NK-92 (cell line): ENCODE data around the gene PRPH.
"Not testable (repeated sequence)": the region's sequence is repeated elsewhere in the genome, so short reads cannot be mapped to it uniquely, and the experiment has no call there.

ENCODE experiments used
- DNase-seq: peaks from one replicate; lab custom pipeline; 2025; ENCODE audit not compliant: unreplicated experiment; lab: John Stamatoyannopoulos, UW

The PRPH gene

DNA sequence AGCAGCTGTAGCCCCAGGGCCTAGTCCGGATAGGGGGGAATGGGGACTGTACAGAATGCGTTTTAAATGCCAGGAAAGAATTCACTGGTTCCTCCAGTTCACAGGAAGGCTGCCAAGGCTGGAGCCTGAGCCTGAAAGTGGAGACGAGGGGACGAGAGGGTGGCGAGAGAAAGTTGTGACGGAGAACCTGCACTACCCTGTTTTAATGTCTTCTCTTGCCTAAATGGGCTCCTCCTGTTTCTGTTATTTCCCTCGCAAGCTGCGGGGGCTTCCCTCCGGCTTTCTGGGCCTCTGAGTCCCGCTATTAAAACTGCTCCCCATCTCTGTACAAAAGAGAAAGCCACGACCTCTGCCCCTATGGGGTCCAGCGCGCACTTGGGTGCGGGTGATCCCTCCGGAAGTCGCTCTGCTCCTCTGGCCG, 37.5 kb downstream of the PRPH start:
- no peak for DNase-seq

DNA sequence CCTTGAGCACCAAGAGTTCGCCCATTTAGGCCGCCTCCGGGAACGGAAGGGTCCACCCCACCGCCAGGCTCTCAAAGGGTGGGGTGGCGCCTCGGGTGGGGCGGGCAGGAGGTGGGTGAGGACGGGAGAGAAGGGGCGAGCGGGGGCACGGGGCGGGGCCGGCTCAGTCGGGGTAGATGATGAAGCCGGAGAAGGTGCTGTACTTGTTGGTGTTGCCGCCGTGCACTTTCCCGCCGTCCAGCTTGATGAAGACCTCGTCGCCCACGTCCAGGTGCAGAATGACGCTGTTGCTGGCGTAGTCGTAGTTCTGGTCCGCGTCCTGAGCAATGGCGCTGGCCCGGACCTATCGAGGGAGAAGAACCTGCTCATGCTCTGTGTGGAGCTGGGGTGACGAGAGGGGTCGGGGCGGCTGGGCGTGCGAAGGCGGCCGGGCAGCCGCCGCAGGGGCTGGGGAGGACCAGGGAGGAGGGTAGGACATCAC, 38.0 kb downstream of the PRPH start:
- no peak for DNase-seq

DNA sequence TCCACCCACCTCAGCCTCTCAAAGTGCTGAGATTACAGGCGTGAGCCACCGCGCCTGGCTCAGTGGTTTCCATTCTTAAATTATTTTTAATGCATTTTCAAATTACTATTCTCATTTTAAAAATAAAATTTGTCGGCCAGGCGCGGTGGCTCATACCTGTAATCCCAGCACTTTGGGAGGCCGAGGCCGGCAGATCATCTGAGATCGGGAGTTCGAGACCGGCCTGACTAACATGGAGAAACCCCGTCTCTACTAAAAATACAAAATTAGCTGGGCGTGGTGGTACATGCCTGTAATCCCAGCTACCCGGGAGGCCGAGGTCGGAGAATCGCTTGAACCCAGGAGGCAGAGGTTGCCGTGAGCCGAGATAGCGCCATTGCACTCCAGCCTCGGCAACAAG, 38.8 kb downstream of the PRPH start:
- DNase-seq = not testable (repeated sequence)

DNA sequence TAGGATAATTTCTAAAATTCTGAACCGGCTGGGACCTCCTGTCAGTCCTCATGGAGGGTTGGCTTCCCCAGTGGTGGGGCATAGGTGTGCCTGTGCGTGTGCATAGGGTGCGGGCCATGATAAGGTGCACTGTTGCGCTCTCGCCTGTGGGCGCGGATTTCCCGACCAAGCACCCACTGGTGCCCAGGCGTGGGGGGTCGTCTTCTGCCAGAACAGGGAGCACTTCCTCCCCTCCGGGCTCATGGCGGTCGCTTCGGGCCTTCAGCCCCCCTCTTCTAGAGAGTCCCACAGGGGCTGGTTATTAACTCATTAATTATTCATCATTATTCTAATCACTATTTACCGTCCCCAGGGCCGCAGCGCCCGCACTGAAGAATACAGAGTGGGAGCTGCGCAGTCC, 39.3 kb downstream of the PRPH start:
- DNase-seq = no peak

DNA sequence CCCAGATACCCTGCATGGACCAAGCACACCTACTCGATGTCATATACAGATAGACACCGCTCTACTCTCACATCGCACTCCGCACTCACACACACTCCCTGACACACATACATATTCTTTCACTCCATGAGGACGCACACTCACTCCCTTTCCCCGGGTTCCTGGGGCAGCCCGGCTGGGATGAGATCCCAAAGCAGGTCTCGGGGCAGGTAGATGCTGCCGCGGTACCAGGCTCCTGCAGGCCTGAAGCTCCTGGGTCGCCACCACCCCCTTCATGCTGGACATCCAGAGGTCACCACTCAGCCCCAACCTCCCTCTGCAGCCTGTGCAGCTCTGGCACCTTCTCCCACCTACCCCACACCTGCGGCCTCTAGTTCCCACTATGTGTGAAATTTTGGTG, 39.7 kb downstream of the PRPH start:
- no peak for DNase-seq

DNA sequence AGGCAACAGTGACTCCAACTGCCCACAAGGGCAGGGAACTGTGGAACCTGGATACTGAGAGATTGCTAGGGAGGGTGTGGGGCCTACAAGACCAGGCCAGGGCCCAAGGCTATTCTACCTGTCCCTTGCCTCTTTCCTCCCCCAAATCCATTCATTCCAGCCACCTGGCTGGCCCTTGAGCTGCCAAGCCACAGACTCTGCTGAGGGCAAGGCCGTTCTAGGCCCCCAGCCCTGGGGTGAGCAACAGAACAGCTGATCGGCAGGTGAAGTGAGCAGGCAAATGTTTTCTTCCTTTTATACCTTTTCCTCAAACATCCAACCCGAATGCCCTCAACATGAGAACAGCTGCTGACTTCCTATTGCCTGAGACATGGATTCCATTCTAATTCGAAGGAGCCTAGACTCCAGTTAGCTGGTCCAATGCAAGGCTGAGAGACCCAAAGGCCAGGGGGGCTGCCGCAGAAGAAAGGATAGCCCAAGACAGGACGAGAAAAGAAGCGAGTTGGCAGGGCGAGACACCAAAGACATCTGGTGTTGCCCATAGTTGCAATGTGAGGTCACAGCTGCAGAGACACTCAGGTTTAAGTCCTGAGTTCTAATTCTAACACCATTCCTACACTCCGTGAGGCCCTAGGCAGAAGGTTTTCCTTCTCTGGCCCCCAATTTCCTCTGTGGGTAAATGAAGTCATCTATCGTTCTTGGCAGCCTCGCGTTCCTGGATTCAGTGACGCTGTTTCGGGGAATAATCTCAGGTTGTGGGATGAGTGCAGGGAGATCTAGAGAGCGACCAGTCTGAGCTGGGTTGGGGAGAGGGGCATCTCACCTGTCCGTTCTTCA, 40.4 kb downstream of the PRPH start:
- no peak for DNase-seq

DNA sequence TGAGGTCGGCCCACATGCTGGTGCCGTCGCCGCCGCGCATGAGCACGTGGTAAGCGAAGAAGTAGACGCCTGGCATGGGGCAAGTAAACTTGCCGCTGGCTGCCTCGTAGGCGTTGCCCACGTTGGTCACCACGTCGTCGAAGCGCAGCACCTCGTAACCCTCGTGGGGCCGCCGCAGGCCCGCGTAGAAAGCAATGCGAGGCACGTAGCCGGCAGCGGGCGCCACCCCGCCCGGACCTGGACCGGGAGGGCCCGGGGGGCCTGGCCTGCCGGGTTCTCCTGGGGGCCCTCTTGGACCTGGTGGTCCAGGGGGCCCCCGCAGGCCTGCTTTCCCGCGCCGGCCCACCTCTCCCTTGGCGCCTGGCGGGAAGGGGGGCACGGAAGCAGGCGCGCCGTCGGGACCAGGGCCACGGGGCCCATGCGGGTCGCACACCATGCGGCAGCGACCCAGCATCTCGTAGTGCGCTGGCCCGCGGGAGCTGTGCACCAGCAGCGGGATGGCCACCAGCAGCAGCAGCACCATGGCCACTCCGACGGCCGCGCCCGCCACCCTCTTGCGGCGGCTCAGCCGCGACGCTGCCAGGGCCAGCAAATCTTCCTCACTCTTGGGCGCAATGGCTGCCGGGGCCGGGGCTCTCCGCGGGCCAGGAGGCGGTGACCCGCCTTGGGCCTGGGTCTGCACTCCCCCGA, 41.2 kb downstream of the PRPH start:
- DNase-seq = no peak

DNA sequence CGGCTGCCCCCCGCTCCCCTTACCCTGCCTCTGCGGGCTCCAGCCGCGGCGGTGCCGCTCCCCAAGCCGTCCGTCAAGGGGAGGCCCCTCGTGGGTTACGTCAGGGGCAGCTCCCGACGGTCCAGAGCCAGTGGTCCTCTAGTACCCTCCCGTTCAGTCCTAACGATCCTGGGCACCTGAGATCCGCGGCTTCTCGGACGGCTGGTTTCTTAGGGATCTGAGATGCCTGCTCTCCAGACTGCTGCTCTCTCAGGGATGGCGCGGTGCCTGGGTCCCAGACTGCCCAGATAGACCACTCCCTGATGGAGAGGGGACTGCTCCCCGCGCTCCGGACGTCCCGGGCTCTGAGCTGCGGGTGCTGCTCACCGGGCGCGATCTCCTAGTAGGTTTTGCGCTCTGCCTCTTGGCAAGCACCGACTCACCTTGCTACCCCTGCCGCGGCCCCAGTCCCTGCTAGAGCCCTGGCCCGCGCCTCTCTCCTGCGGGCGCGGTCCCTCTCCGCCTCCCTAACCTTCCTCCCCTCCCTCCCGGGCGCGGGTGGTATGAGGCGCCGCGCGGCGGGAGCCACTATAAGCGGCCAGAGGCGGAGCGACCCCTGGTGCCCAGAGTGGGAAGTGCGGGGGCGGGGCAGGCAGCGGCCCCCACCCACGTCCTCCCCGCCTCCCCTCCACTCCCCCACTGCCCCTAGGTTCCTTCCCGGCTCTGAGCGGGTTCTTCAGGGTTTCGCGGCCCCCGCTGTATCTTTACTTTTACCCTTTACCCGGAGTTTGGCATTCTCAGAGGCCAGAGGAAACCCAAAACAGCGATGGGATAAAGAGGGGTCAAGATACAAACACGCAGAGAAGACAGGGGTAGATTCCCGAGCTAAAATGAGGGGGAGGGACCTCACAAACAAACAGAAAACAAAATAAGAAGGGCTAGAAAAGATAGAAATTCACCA, 42.0 kb downstream of the PRPH start, which contains the start of gene C1QL4:
TSS of gene C1QL4 (minus strand) at position 544 of the 940 bp plus-strand sequence. CDS start 711 bp downstream, outside the sequence.
- DNase-seq = peak; percentile 13

DNA sequence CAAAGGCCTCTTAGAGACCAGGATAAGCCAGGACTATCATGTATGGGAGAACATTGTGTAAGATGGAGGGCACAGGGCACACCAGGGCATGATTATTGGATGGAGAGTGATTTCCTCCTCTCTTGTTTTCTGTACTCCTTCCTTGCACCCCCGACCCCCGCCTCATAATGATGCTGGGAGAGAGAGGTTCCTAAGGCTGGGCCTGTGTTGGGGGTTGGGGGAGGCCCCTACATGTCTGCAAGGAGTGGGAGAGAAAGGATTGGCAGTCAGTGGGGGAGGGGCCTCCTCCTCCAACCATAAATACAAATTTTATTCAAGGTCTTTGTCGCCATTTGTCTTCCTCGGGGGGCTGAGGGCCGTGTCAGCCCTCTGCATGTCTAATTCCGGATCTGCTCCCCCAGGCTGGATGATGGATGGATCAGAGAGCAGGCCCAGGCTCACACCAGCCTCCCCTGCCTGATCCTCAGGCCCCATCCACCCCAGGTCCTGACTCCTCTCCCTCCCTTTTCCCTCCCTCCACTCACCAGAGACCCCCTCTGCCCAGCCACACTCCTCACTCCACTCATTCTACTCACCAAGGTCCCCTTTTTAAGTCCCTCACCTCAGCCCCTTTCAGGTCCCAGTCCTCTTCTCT, 44.0 kb downstream of the PRPH start:
- DNase-seq = no peak

DNA sequence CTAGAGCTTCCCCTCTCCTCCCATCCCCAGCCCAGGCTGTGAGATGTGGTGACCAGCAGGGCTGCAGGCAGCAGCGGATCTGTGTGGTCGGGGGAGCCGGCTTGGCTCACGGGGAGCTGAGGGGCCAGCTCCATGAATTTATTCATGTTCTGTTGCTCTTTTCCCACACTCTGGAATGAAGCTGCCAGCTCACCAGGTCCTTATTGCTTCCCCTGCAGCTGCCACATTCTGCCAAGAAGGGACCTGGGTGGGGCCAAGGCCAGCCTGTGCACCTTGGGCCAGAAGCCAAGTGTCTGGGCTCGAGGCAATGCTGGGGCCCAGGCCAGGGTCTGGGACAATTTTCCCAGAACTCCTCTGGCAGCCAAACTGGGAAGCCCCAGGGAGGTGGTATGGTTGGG, 44.5 kb downstream of the PRPH start:
- DNase-seq = no peak

DNA sequence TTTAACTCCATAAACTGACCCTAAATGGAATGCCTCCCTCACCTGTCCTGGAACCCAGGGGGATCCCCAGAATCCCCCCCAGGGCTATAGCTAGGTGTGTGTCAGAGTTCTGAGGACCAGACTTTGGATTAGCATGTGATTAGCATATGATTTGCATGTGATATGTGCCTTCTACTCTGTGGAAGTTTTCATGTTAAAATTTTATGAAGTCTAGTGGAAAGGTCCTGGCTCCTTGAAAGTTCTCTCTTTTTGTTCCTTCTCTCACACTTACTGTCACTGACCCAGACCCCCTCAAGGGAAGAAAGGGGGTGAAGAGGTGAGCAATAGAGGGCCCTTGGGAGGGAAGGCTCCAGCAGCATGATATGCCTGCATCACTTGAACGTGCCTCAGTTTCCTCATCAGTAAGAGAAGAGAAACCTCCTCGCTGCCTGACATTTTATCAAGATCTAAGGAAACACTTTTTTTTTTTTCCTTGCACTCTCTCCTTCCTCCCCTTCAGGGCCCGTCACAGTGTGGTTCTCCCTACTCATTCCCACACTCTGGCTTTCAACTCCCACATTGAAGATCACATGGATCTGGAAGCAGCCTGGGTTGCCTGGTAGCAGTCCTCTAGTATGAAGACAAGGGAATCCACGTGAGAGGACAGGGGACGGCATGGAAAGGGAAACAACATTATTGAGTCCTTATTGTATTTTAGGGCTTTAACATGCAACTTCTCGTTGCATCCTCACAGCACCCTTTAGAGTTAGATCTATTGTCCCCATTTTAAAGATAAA, 45.3 kb downstream of the PRPH start:
- no peak for DNase-seq

DNA sequence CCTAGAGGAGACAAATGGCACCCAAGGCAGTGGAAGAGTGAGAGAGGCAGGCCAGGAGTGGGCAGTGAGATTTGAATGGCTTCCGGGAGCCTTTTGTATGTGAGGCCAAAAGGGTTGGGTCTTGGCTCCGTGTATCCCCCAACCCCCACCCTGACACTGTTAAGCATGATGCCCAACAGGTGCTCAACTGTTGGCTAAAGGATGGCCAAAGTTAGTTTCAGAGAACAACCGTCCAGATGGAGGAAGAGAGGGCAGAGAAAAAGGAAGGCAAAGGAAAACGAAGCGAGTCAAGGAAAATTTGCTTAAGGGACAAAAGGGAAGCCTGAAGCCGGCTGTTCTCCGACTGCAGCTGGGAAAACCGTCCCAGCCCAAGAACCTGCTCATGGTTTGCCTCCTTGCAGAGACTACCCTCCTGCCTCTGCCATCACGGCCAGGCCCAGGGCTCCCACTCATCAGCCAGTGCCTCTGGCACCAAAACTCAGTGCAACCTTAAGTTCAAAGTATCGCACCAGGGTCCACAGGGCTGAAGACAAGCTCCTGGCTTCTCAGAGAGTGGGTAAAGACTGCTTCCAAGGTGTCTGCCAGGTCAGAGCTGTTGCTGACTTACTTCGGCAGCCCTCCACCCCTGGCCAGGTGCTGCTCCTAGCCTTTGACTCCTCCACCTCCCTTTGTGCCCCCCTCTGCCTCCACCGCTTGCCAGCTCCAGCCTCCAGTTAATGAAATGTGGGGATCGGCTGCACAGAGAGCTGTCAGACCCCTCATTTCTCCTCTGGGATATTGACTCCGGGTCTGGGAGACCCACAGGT, 46.2 kb downstream of the PRPH start:
- no peak for DNase-seq

DNA sequence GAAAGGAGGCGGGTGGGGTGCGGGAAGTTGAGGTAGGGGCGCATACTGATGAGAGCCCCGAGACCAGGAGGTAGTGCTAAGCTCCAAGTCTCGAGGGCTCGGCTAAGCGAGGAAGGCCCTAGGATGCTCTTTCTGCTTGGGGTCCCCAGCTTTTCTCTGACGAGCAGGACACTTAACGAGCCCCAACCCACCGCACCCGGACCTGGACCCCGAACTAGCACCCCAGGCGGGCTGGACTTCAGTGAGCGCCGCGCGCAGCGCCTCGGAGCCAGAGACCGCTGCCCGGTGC, 46.8 kb downstream of the PRPH start:
- DNase-seq = no peak

DNA sequence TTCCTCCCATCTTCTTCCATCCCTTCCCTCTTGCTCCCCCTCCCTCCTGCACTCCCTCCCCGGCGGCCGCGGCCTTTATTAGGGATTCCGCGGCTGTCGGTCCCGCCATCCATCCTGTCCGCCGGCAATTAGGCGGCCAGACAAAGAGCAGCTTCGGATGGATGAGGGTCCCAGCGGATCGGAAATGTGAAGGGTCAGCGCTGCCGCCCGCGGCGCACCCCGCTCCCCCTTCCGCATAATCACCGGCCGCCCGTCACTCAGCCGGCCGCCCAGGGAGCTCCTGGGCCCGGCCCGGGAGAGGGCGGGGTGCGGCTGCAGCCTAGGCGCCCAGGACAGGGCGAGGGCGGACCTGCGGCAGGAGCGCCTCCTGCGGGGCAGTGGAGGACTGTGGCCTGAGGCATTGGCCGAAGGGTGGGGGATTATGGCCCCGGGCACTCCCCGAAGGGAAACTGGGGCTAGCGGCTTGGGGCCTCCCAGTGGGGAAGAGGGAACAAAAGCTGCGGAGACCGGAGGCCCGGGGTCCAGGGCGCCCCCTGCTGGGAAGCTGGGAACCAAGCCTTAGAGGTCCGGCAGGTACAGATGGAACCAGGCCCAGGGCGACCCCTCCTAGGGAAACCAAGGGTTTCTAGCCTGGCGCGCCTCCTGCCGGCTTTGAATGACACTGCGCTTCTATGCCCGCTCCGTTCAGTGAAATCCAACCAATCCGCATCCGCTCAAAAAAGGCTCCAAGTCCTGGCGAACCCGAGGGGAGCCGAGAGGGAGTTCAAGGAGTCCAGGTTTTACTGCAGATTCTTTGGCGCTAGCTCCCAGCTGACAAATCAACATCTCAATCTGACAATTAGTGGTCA, 47.3 kb downstream of the PRPH start:
- no peak for DNase-seq

DNA sequence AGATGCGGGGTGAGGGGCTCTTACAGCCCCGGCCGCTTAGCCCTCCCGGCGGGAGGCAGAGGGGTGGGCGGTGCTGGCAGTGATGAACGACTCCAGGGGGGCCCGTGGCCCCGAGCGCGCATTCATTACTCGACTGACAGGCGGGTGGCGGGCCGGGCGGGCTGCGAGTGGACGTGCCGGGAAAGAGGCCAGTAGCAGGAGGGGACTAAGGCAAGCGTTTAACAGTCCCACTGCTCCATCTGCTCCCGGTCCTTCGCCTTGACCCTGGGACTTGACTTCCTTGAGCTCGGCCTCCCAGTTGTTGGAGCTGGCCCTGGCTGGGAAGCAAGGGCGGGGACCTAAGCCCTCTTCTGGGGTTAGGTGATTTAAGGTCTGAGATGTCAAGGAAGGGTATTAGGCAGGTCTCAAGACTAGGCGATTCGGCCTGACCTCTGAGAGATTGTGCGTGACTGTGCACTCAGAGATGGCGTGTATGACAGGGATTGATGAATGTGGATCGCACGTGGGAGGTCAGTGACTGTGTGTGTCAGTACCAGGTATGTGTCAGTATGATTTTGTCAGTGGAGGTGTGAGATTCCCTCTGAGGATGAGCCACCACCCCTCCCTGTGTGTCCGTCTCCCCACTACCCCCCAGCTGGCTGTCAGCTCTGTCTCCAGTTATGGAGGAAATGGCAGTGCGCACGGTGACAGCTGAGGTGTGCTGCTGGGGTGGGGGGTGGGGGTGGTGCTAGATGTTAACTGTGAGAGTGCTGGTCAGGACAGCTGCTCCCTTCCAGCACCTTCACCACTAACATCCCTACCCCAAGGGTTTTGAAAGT, 48.2 kb downstream of the PRPH start:
- DNase-seq = no peak

DNA sequence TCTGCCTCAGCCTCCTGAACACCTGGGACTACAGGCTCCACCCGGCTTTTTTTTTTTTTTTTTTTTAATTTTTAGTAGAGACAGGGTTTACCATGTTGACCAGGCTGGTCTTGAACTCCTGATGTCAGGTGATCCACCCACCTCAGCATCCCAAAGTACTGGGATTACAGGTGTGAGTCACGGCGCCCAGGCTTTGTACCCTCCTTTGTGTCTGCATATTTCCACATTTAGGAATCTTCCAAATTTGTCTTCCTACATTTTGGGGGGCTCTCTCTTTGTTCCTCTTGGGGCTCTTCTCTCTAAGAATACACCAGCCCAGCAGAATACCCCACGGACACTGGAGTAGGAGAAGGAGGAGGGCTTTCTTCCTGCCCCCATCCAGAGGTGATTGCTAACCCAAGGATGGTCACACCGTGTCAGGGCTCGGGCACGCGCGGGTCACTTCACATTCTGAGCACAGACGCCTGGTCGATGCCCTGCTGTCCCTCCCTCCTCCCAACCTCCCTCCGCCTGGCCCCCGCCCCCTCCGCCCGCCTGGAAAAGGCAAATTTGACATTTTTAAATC, 49.6 kb downstream of the PRPH start:
- no peak for DNase-seq
